Measurements from ENCODE around the gene ATP1A4. TPM values are rescaled to one million over a fixed set of nuclear protein-coding genes. Genes with fewer than 3 reads are reported as not detected.

Gene ATP1A4
- total and polyA plus RNA-seq, 4 donors = 0.10 to 2.6 (median 1.3) TPM

- no peaks in the 10 kb centered on the region for H3K9me3 ChIP-seq (ENCODE audit: control insufficient read depth, insufficient read depth, low read length)
- no peak for DNase-seq (ENCODE audit: low read depth in 4 of 6, low spot score in 6 of 6)
- peaks cover 34% of the 10 kb centered on the region for H3K36me3 ChIP-seq (ENCODE audit: control insufficient read depth, insufficient read depth, low read length)
- H3K4me3 ChIP-seq (ENCODE audit: low read depth, low read length) = peak overlapping the region; percentile 94
- peak overlapping the region; percentile 90 for H3K27ac ChIP-seq (ENCODE audit: low read depth, low read length)
- WGBS (ENCODE audit: insufficient coverage) = 42% methylated on average over 4 of the region's 4 CpGs
- no peaks in the 10 kb centered on the region for H3K27me3 ChIP-seq (ENCODE audit: control insufficient read depth, insufficient read depth, low read length)
- H3K4me1 ChIP-seq (ENCODE audit: control insufficient read depth, insufficient read depth, low read length) = peaks cover 69% of the 10 kb centered on the region
Observed at GRCh38 chr1:160207118-160207650, 55.8 kb downstream of the ATP1A4 start.

- H3K27ac ChIP-seq (ENCODE audit: low read depth, low read length) = peak overlapping the region; percentile 90
- no peak for DNase-seq (ENCODE audit: low read depth in 4 of 6, low spot score in 6 of 6)
- no peaks in the 10 kb centered on the region for H3K9me3 ChIP-seq (ENCODE audit: control insufficient read depth, insufficient read depth, low read length)
- H3K4me3 ChIP-seq (ENCODE audit: low read depth, low read length) = no peak overlapping the region
- peaks cover 41% of the 10 kb centered on the region for H3K36me3 ChIP-seq (ENCODE audit: control insufficient read depth, insufficient read depth, low read length)
- peaks cover 69% of the 10 kb centered on the region for H3K4me1 ChIP-seq (ENCODE audit: control insufficient read depth, insufficient read depth, low read length)
- H3K27me3 ChIP-seq (ENCODE audit: control insufficient read depth, insufficient read depth, low read length) = no peaks in the 10 kb centered on the region
- 47% methylated on average over 8 of the region's 9 CpGs for WGBS (ENCODE audit: insufficient coverage)
Observed at GRCh38 chr1:160207771-160208556, 56.6 kb downstream of the ATP1A4 start.

GRCh38 chr1:160208557-160209320, 57.3 kb downstream of the ATP1A4 start:
- Histone ChIP-seq H3K4me3 (ENCODE audit: low read depth, low read length) (peak overlapping the region; percentile 5), H3K27me3 (ENCODE audit: control insufficient read depth, insufficient read depth, low read length) (no peaks in the 10 kb centered on the region), H3K36me3 (ENCODE audit: control insufficient read depth, insufficient read depth, low read length) (peaks cover 49% of the 10 kb centered on the region), H3K4me1 (ENCODE audit: control insufficient read depth, insufficient read depth, low read length) (peaks cover 69% of the 10 kb centered on the region), H3K27ac (ENCODE audit: low read depth, low read length) (peak overlapping the region; percentile 90), H3K9me3 (ENCODE audit: control insufficient read depth, insufficient read depth, low read length) (no peaks in the 10 kb centered on the region)
- 23% methylated on average over 4 of the region's 6 CpGs for WGBS (ENCODE audit: insufficient coverage)
- peak in 2 of 6 donors; percentile 61 to 62 for DNase-seq (ENCODE audit: low read depth in 4 of 6, low spot score in 6 of 6)

GRCh38 chr1:160209321-160210046, 58.1 kb downstream of the ATP1A4 start:
- Histone ChIP-seq H3K27me3 (ENCODE audit: control insufficient read depth, insufficient read depth, low read length) (no peaks in the 10 kb centered on the region), H3K27ac (ENCODE audit: low read depth, low read length) (peak overlapping the region; percentile 90), H3K4me1 (ENCODE audit: control insufficient read depth, insufficient read depth, low read length) (peaks cover 63% of the 10 kb centered on the region), H3K4me3 (ENCODE audit: low read depth, low read length) (peak overlapping the region; percentile 5), H3K36me3 (ENCODE audit: control insufficient read depth, insufficient read depth, low read length) (peaks cover 56% of the 10 kb centered on the region), H3K9me3 (ENCODE audit: control insufficient read depth, insufficient read depth, low read length) (no peaks in the 10 kb centered on the region)
- peak in 2 of 6 donors; percentile 72 to 74 for DNase-seq (ENCODE audit: low read depth in 4 of 6, low spot score in 6 of 6)
- WGBS (ENCODE audit: insufficient coverage) = 11% methylated on average over 4 of the region's 7 CpGs

- Histone ChIP-seq H3K9me3 (ENCODE audit: control insufficient read depth, insufficient read depth, low read length) (no peaks in the 10 kb centered on the region), H3K4me1 (ENCODE audit: control insufficient read depth, insufficient read depth, low read length) (peaks cover 57% of the 10 kb centered on the region), H3K27ac (ENCODE audit: low read depth, low read length) (peak overlapping the region; percentile 90), H3K4me3 (ENCODE audit: low read depth, low read length) (no peak overlapping the region), H3K36me3 (ENCODE audit: control insufficient read depth, insufficient read depth, low read length) (peaks cover 65% of the 10 kb centered on the region), H3K27me3 (ENCODE audit: control insufficient read depth, insufficient read depth, low read length) (no peaks in the 10 kb centered on the region)
- no CpG with 5 or more reads among the region's 5 CpGs for WGBS (ENCODE audit: insufficient coverage)
- DNase-seq (ENCODE audit: low read depth in 4 of 6, low spot score in 6 of 6) = peak in 4 of 6 donors; percentile 50 to 92 (median 78)
Observed at GRCh38 chr1:160210561-160210960, 59.2 kb downstream of the ATP1A4 start.

- H3K4me1 ChIP-seq (ENCODE audit: control insufficient read depth, insufficient read depth, low read length) = peaks cover 51% of the 10 kb centered on the region
- H3K27ac ChIP-seq (ENCODE audit: low read depth, low read length) = peak overlapping the region; percentile 90
- peak in 5 of 6 donors; percentile 70 to 97 (median 83) for DNase-seq (ENCODE audit: low read depth in 4 of 6, low spot score in 6 of 6)
- peaks cover 67% of the 10 kb centered on the region for H3K36me3 ChIP-seq (ENCODE audit: control insufficient read depth, insufficient read depth, low read length)
- H3K27me3 ChIP-seq (ENCODE audit: control insufficient read depth, insufficient read depth, low read length) = no peaks in the 10 kb centered on the region
- no peaks in the 10 kb centered on the region for H3K9me3 ChIP-seq (ENCODE audit: control insufficient read depth, insufficient read depth, low read length)
- 32% methylated on average over 5 of the region's 10 CpGs for WGBS (ENCODE audit: insufficient coverage)
- no peak overlapping the region for H3K4me3 ChIP-seq (ENCODE audit: low read depth, low read length)
Observed at GRCh38 chr1:160211046-160211790, 59.8 kb downstream of the ATP1A4 start.

- DNase-seq (ENCODE audit: low read depth in 4 of 6, low spot score in 6 of 6) = no peak
- H3K4me1 ChIP-seq (ENCODE audit: control insufficient read depth, insufficient read depth, low read length) = peaks cover 41% of the 10 kb centered on the region
- no peak overlapping the region for H3K27ac ChIP-seq (ENCODE audit: low read depth, low read length)
- WGBS (ENCODE audit: insufficient coverage) = no CpG with 5 or more reads among the region's 3 CpGs
- H3K36me3 ChIP-seq (ENCODE audit: control insufficient read depth, insufficient read depth, low read length) = peaks cover 53% of the 10 kb centered on the region
- H3K9me3 ChIP-seq (ENCODE audit: control insufficient read depth, insufficient read depth, low read length) = no peaks in the 10 kb centered on the region
- H3K27me3 ChIP-seq (ENCODE audit: control insufficient read depth, insufficient read depth, low read length) = no peaks in the 10 kb centered on the region
- H3K4me3 ChIP-seq (ENCODE audit: low read depth, low read length) = no peak overlapping the region
Observed at GRCh38 chr1:160214481-160215140, 63.2 kb downstream of the ATP1A4 start.

GRCh38 chr1:160216301-160216700, 64.9 kb downstream of the ATP1A4 start:
- H3K4me3 ChIP-seq (ENCODE audit: low read depth, low read length) = no peak overlapping the region
- H3K36me3 ChIP-seq (ENCODE audit: control insufficient read depth, insufficient read depth, low read length) = peaks cover 53% of the 10 kb centered on the region
- H3K4me1 ChIP-seq (ENCODE audit: control insufficient read depth, insufficient read depth, low read length) = peaks cover 27% of the 10 kb centered on the region
- no peak overlapping the region for H3K27ac ChIP-seq (ENCODE audit: low read depth, low read length)
- H3K27me3 ChIP-seq (ENCODE audit: control insufficient read depth, insufficient read depth, low read length) = no peaks in the 10 kb centered on the region
- no peaks in the 10 kb centered on the region for H3K9me3 ChIP-seq (ENCODE audit: control insufficient read depth, insufficient read depth, low read length)
- no peak for DNase-seq (ENCODE audit: low read depth in 4 of 6, low spot score in 6 of 6)

Data from spinal cord (tissue), 10 donors.